K562 (cell line): ENCODE results near the gene MOGAT2. TPM values are rescaled to one million over a fixed set of nuclear protein-coding genes. Genes with fewer than 3 reads are reported as not detected.

Experiments
- GABPB1 ChIP-seq: sonication (generic); formaldehyde crosslinking; IDR thresholded peaks from 2 replicates; pipeline ENCODE4 v1.8.0; 2022; ENCODE audit warnings: mild to moderate bottlenecking, missing genetic modification reagents
- KAT8 ChIP-seq: fragments of 450-650 bp; IDR thresholded peaks from 2 replicates; pipeline ENCODE4 v1.6.1; 2016; ENCODE audit warnings: low read depth, mild to moderate bottlenecking
- MAZ ChIP-seq, 2 experiments: fragments of 450-650 bp in 1 of 2; sonication (generic) in 1 of 2; formaldehyde crosslinking; IDR thresholded peaks in 1 of 2; conservative IDR thresholded peaks in 1 of 2; 2 replicates each; pipeline versions ENCODE4 v1.4.0 to v1.5.0; 2020; ENCODE audit warnings: mild to moderate bottlenecking in 1 of 2, missing genetic modification reagents in 1 of 2
- RAD21 ChIP-seq, 2 experiments: fragments of 250-450 bp in 1 of 2; fragments of 450-650 bp in 1 of 2; sonication (Bioruptor Pico) in 1 of 2; formaldehyde crosslinking in 1 of 2; IDR thresholded peaks in 1 of 2; conservative IDR thresholded peaks in 1 of 2; 2 replicates each; pipeline versions ENCODE4 v1.4.0 to v1.8.0; 2020 to 2022; ENCODE audit warnings: mild to moderate bottlenecking in 2 of 2, moderate library complexity in 1 of 2
- RBM14 ChIP-seq: fragments of 200-400 bp; formaldehyde crosslinking; IDR thresholded peaks from 2 replicates; pipeline ENCODE4 v1.6.1; 2018; ENCODE audit warnings: low read depth, mild to moderate bottlenecking, low read length, moderate library complexity, borderline replicate concordance; ENCODE audit not compliant: insufficient read depth
- RUNX1 ChIP-seq: sonication (generic); IDR thresholded peaks from 2 replicates; pipeline ENCODE4 v1.6.1; 2016; ENCODE audit warnings: antibody characterized with exemption, low read depth
- ZNF695 ChIP-seq: fragments of 450-650 bp; formaldehyde crosslinking; IDR thresholded peaks from 2 replicates; pipeline ENCODE4 v1.4.0; 2020; ENCODE audit warnings: mild to moderate bottlenecking, moderate library complexity
- polyA plus RNA-seq, 8 experiments: library from polyadenylated mRNA; depleted of rRNA in 4 of 8; stranded (reverse) in 5 of 8; unstranded in 3 of 8; fragments of >200 nt; fragmentation: Nextera tagmentation in 2 of 8; fragmentation: Illumina TruSeq in 1 of 8; extraction: Ambion mirVana in 2 of 8; extraction: Trizol in 1 of 8; gene quantifications; 2 replicates each; pipeline versions ENCODE4 v1.2.1 to v1.2.3, GENCODE V29; 2011 to 2014; ENCODE audit warnings: inconsistent platforms in 1 of 8, missing spikeins in 1 of 8
- total RNA-seq, 7 experiments: library from RNA; depleted of rRNA in 6 of 7; stranded (reverse); fragments of >200 nt in 6 of 7; fragmentation: Illumina TruSeq in 2 of 7; extraction: Trizol in 2 of 7; gene quantifications; 2 replicates each; pipeline versions ENCODE4 v1.2.1 to v1.2.3, GENCODE V29; 2011 to 2021; ENCODE audit warnings: low replicate concordance in 1 of 7
- TF ChIP-seq, protein P1 (sequence below), 2 experiments: fragments of 450-650 bp; formaldehyde crosslinking in 1 of 2; IDR thresholded peaks; 2 replicates each; pipeline versions ENCODE4 v1.4.0 to v1.6.1; 2014 to 2020; ENCODE audit warnings: mild to moderate bottlenecking in 2 of 2, borderline replicate concordance in 1 of 2, low read depth in 1 of 2
- TF ChIP-seq, protein P2 (sequence below): sonication (generic); formaldehyde crosslinking; IDR thresholded peaks from 2 replicates; pipeline ENCODE4 v1.9.0; 2022; ENCODE audit warnings: mild to moderate bottlenecking, missing genetic modification reagents
- TF ChIP-seq, protein P3 (sequence below), 3 experiments: IDR thresholded peaks in 2 of 3; conservative IDR thresholded peaks in 1 of 3; 2 replicates each; pipeline ENCODE4 v1.5.1; 2011 to 2012; ENCODE audit warnings: low read length in 3 of 3, mild to moderate bottlenecking in 3 of 3, control low read depth in 2 of 3, improper control_type of control experiment in 1 of 3, inconsistent platforms in 1 of 3, low read depth in 1 of 3, mixed read lengths in 1 of 3, moderate library complexity in 1 of 3; ENCODE audit not compliant: insufficient read depth in 2 of 3
- TF ChIP-seq, protein P4 (sequence below): IDR thresholded peaks from 2 replicates; pipeline ENCODE4 v1.6.1; 2011; ENCODE audit warnings: borderline replicate concordance, low read depth, mild to moderate bottlenecking, moderate library complexity, low read length; ENCODE audit not compliant: insufficient read depth, poor library complexity, severe bottlenecking
- TF ChIP-seq, protein P5 (sequence below): sonication (generic); formaldehyde crosslinking; IDR thresholded peaks from 2 replicates; pipeline ENCODE4 v1.9.0; 2022; ENCODE audit warnings: mild to moderate bottlenecking, missing genetic modification reagents

Gene MOGAT2
- total and polyA plus RNA-seq, 9 of the 15 experiments (the other 6 are each of a cell fraction or from before 2014, with no cell fraction given) = 0.09 TPM; not detected in 7

DNA sequence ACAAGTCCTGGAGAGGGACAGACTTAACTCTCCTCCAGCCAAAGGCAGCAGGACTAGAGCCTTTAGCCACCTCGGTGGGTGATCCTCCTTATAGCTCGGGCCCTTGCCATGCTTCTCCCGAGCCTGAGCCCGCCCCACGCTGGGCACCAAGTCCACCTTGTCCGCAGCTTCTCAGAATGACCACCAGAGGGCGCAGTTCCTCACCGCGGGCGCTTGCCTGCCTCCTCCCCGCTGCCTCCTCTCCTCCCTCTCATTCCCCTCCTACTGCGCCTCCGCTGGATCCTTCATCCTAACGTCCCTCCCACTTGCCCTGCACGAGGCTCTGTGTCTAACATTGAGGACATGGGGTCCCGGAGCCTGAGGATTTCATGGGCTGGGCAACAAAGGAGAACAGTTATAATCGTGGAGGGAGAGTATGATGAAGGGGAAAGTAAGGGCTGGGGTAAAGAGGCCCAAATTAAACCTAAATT, 11.3 kb upstream of the MOGAT2 start (continued):
- TF ChIP-seq, protein P1, sequence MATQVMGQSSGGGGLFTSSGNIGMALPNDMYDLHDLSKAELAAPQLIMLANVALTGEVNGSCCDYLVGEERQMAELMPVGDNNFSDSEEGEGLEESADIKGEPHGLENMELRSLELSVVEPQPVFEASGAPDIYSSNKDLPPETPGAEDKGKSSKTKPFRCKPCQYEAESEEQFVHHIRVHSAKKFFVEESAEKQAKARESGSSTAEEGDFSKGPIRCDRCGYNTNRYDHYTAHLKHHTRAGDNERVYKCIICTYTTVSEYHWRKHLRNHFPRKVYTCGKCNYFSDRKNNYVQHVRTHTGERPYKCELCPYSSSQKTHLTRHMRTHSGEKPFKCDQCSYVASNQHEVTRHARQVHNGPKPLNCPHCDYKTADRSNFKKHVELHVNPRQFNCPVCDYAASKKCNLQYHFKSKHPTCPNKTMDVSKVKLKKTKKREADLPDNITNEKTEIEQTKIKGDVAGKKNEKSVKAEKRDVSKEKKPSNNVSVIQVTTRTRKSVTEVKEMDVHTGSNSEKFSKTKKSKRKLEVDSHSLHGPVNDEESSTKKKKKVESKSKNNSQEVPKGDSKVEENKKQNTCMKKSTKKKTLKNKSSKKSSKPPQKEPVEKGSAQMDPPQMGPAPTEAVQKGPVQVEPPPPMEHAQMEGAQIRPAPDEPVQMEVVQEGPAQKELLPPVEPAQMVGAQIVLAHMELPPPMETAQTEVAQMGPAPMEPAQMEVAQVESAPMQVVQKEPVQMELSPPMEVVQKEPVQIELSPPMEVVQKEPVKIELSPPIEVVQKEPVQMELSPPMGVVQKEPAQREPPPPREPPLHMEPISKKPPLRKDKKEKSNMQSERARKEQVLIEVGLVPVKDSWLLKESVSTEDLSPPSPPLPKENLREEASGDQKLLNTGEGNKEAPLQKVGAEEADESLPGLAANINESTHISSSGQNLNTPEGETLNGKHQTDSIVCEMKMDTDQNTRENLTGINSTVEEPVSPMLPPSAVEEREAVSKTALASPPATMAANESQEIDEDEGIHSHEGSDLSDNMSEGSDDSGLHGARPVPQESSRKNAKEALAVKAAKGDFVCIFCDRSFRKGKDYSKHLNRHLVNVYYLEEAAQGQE (IDR thresholded peaks at IDR 0.05; ENCODE audit: borderline replicate concordance) = peak; percentile 71
- TF ChIP-seq, protein P1 (CRISPR knock-in tag; IDR thresholded peaks at IDR 0.05; ENCODE audit: low read depth) = no peak
- TF ChIP-seq, protein P2, sequence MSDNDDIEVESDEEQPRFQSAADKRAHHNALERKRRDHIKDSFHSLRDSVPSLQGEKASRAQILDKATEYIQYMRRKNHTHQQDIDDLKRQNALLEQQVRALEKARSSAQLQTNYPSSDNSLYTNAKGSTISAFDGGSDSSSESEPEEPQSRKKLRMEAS (CRISPR knock-in tag) = peak; percentile 59; the same call in 1 of the 2 replicates
- TF ChIP-seq, protein P3, sequence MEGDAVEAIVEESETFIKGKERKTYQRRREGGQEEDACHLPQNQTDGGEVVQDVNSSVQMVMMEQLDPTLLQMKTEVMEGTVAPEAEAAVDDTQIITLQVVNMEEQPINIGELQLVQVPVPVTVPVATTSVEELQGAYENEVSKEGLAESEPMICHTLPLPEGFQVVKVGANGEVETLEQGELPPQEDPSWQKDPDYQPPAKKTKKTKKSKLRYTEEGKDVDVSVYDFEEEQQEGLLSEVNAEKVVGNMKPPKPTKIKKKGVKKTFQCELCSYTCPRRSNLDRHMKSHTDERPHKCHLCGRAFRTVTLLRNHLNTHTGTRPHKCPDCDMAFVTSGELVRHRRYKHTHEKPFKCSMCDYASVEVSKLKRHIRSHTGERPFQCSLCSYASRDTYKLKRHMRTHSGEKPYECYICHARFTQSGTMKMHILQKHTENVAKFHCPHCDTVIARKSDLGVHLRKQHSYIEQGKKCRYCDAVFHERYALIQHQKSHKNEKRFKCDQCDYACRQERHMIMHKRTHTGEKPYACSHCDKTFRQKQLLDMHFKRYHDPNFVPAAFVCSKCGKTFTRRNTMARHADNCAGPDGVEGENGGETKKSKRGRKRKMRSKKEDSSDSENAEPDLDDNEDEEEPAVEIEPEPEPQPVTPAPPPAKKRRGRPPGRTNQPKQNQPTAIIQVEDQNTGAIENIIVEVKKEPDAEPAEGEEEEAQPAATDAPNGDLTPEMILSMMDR (IDR thresholded peaks at IDR 0.05 in 2 of 3, conservative IDR thresholded peaks at IDR 0.05 in 1 of 3; ENCODE audit: insufficient read depth in 2 of 3, low read depth in 1 of 3, low read length in 3 of 3) = peak; percentile 84 to 95 (median 90)
- TF ChIP-seq MAZ (CRISPR knock-in tag; conservative IDR thresholded peaks at IDR 0.05 in 1 of 2, IDR thresholded peaks at IDR 0.05 in 1 of 2) = peak; percentile 39 to 86; a peak in 3 of 4 replicates
- TF ChIP-seq GABPB1 (CRISPR knock-in tag) = peak; percentile 46; the same call in 1 of the 2 replicates
- TF ChIP-seq RAD21 (CRISPR knock-in tag; conservative IDR thresholded peaks at IDR 0.05 in 1 of 2, IDR thresholded peaks at IDR 0.05 in 1 of 2) = peak; percentile 51 to 75; a peak in 3 of 4 replicates
- 0 out of 2 replicates have a peak, but pooled peaks have one; percentile 33 for TF ChIP-seq RUNX1
- TF ChIP-seq RBM14 = no peak
- no peak for TF ChIP-seq ZNF695 (CRISPR knock-in tag)
- TF ChIP-seq, protein P4, sequence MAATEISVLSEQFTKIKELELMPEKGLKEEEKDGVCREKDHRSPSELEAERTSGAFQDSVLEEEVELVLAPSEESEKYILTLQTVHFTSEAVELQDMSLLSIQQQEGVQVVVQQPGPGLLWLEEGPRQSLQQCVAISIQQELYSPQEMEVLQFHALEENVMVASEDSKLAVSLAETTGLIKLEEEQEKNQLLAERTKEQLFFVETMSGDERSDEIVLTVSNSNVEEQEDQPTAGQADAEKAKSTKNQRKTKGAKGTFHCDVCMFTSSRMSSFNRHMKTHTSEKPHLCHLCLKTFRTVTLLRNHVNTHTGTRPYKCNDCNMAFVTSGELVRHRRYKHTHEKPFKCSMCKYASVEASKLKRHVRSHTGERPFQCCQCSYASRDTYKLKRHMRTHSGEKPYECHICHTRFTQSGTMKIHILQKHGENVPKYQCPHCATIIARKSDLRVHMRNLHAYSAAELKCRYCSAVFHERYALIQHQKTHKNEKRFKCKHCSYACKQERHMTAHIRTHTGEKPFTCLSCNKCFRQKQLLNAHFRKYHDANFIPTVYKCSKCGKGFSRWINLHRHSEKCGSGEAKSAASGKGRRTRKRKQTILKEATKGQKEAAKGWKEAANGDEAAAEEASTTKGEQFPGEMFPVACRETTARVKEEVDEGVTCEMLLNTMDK = peak; percentile 48
- TF ChIP-seq, protein P5, sequence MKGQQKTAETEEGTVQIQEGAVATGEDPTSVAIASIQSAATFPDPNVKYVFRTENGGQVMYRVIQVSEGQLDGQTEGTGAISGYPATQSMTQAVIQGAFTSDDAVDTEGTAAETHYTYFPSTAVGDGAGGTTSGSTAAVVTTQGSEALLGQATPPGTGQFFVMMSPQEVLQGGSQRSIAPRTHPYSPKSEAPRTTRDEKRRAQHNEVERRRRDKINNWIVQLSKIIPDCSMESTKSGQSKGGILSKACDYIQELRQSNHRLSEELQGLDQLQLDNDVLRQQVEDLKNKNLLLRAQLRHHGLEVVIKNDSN (CRISPR knock-in tag) = no peak
- TF ChIP-seq KAT8 = no peak
